Smooth muscle cell (in vitro differentiated cells): ENCODE measurements around the gene AGFG1. TPM values are rescaled to one million over a fixed set of nuclear protein-coding genes. Genes with fewer than 3 reads are reported as not detected.

Experiments
- DNase-seq: peaks from one replicate; lab custom pipeline; 2025; ENCODE audit not compliant: unreplicated experiment; lab: John Stamatoyannopoulos, UW
- H2AFZ ChIP-seq: fragments of 200-600 bp; sonication (generic); 2 replicates; pipeline ENCODE4 v1.6.0; 2016; ENCODE audit warnings: antibody characterized with exemption, low read depth, mild to moderate bottlenecking
- H3F3A ChIP-seq: fragments of 200-600 bp; sonication (generic); 2 replicates; pipeline ENCODE4 v1.6.0; 2017; ENCODE audit warnings: antibody characterized with exemption, low read depth
- H3K27ac ChIP-seq: fragments of 200-600 bp; sonication (generic); 2 replicates; pipeline ENCODE4 v1.5.1; 2016; ENCODE audit warnings: low read depth, mild to moderate bottlenecking
- H3K27me3 ChIP-seq: fragments of 200-600 bp; sonication (generic); 2 replicates; pipeline ENCODE4 v1.6.1; 2016; ENCODE audit warnings: low read depth, mild to moderate bottlenecking
- H3K36me3 ChIP-seq: fragments of 200-600 bp; sonication (generic); 2 replicates; pipeline ENCODE4 v1.5.1; 2016; ENCODE audit warnings: low read depth
- H3K4me1 ChIP-seq: fragments of 200-600 bp; sonication (generic); 2 replicates; pipeline ENCODE4 v1.5.1; 2016; ENCODE audit warnings: low read depth
- H3K4me2 ChIP-seq: fragments of 200-600 bp; sonication (generic); 2 replicates; pipeline ENCODE4 v1.6.0; 2016; ENCODE audit warnings: mild to moderate bottlenecking
- H3K4me3 ChIP-seq: fragments of 200-600 bp; sonication (generic); 2 replicates; pipeline ENCODE4 v1.5.1; 2016; ENCODE audit warnings: mild to moderate bottlenecking
- H3K79me2 ChIP-seq: fragments of 200-600 bp; sonication (generic); 2 replicates; pipeline ENCODE4 v1.6.0; 2016; ENCODE audit warnings: low read depth, mild to moderate bottlenecking
- H3K9ac ChIP-seq: fragments of 200-600 bp; sonication (generic); 2 replicates; pipeline ENCODE4 v1.6.0; 2016; ENCODE audit warnings: low read depth
- H3K9me3 ChIP-seq: fragments of 200-600 bp; sonication (generic); replicated peaks from 2 replicates; pipeline ENCODE4 v1.5.1; 2016; ENCODE audit warnings: low read depth
- H4K20me1 ChIP-seq: fragments of 200-600 bp; sonication (generic); 2 replicates; pipeline ENCODE4 v1.6.0; 2016; ENCODE audit warnings: low read depth
- WGBS: methylation state at CpG from one replicate; pipeline ENCODE4 v1.1.7; 2016; ENCODE audit warnings: low lambda C conversion rate; 5-methylcytosine and 5-hydroxymethylcytosine counted together
- polyA plus RNA-seq: library from polyadenylated mRNA; unstranded; fragments of >200 nt; fragmentation: Nextera tagmentation; extraction: Ambion mirVana; gene quantifications from 2 replicates; pipeline ENCODE4 v1.2.1, GENCODE V29; 2016
- total RNA-seq: library from RNA; depleted of rRNA; stranded (reverse); fragments of >200 nt; gene quantifications from 2 replicates; pipeline ENCODE4 v1.2.3, GENCODE V29; 2014
- TF ChIP-seq, protein P1 (sequence below): fragments of 200-600 bp; sonication (generic); IDR thresholded peaks from 2 replicates; pipeline ENCODE4 v1.5.1; 2017; ENCODE audit warnings: borderline replicate concordance, mild to moderate bottlenecking, antibody characterized with exemption; ENCODE audit not compliant: insufficient read depth, poor library complexity, severe bottlenecking

Gene AGFG1
- total and polyA plus RNA-seq, 2 experiments from 2014 or later: 60.5 to 127 TPM

DNA sequence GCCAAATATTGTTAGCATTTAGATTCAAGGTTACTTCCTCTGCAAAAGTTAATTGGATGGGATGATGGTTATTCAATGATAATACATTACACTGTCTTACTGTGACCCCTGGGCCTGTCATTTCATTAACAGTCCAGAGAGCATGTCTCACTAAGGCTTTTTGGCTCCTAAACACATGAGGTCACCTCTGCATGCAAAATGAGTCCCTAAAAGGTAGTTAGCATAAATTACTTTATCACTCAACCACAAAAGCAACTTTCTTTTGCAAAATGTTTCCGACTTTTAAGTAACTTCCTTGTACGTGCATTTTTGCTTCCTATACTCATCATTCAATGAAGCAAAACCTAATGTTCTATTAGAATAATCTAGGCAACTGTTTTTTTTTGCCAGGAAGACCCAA is 16.8 kb upstream of the AGFG1 start:
- Histone ChIP-seq H3K36me3 (no peaks in the 10 kb centered on the region), H3K79me2 (no peaks in the 10 kb centered on the region), H3K27ac (no peak overlapping the region), H4K20me1 (no peaks in the 10 kb centered on the region), H3F3A (no peaks in the 10 kb centered on the region), H2AFZ (no peak overlapping the region), H3K9ac (no peak overlapping the region), H3K4me1 (no peaks in the 10 kb centered on the region), H3K27me3 (no peaks in the 10 kb centered on the region), H3K4me2 (no peak overlapping the region), H3K9me3 (no peaks in the 10 kb centered on the region), H3K4me3 (no peak overlapping the region)
- TF ChIP-seq, protein P1, sequence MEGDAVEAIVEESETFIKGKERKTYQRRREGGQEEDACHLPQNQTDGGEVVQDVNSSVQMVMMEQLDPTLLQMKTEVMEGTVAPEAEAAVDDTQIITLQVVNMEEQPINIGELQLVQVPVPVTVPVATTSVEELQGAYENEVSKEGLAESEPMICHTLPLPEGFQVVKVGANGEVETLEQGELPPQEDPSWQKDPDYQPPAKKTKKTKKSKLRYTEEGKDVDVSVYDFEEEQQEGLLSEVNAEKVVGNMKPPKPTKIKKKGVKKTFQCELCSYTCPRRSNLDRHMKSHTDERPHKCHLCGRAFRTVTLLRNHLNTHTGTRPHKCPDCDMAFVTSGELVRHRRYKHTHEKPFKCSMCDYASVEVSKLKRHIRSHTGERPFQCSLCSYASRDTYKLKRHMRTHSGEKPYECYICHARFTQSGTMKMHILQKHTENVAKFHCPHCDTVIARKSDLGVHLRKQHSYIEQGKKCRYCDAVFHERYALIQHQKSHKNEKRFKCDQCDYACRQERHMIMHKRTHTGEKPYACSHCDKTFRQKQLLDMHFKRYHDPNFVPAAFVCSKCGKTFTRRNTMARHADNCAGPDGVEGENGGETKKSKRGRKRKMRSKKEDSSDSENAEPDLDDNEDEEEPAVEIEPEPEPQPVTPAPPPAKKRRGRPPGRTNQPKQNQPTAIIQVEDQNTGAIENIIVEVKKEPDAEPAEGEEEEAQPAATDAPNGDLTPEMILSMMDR: no peak
- DNase-seq: no peak
- 42% methylated on average over 2 of the region's 2 CpGs for WGBS

DNA sequence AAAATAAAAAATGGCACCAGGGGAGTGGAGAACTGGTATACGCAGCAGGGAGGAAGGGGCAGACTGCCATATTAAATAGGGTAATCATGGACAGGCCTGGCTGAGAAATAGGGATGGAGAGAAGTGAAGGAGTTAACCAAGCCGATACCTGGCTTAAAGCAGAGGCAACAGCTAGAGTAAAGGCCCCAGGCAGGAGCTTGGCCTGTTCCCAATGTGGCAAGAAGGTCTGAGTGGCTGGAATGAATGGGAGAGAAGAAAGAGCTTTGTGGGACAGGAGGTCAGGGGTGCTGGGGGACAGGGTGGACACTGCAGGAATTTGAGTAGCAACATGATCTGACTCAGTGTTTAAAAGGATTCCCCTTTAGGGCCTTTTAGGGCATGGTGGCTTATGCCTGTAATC is 15.9 kb upstream of the AGFG1 start:
- no peak for DNase-seq
- no peak overlapping the region for H3K4me2 ChIP-seq
- no peak overlapping the region for H3K9ac ChIP-seq
- no peaks in the 10 kb centered on the region for H3K36me3 ChIP-seq
- TF ChIP-seq, protein P1: no peak
- no peak overlapping the region for H3K4me3 ChIP-seq
- H3K9me3 ChIP-seq: no peaks in the 10 kb centered on the region
- H3F3A ChIP-seq: no peaks in the 10 kb centered on the region
- no peaks in the 10 kb centered on the region for H3K79me2 ChIP-seq
- WGBS: 98% methylated on average over 2 of the region's 2 CpGs
- H2AFZ ChIP-seq: no peak overlapping the region
- no peaks in the 10 kb centered on the region for H3K27me3 ChIP-seq
- no peaks in the 10 kb centered on the region for H3K4me1 ChIP-seq
- no peaks in the 10 kb centered on the region for H4K20me1 ChIP-seq
- no peak overlapping the region for H3K27ac ChIP-seq

DNA sequence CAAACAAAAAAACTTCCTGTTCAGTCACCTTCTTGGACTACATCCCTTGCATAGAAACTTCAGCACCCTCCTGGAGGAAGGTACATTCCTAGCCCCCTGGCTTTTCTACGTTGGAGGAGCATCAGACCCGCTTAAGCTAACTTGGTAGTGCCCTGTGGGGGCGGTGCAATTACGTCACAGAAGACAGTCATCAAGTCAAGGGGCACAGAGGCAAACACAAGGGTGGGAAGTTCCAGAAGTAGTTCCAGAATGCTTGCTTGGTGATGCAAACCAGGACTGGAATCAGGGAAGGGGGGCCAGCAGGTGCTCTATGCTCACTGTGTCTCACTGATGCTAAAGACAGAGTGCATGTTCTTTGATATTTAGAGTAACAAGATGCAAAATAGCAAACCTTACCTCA is 15.2 kb upstream of the AGFG1 start:
- Histone ChIP-seq H3K27me3 (no peaks in the 10 kb centered on the region), H3K27ac (no peak overlapping the region), H4K20me1 (no peaks in the 10 kb centered on the region), H3K4me1 (no peaks in the 10 kb centered on the region), H2AFZ (no peak overlapping the region), H3K79me2 (no peaks in the 10 kb centered on the region), H3K9ac (no peak overlapping the region), H3K4me3 (no peak overlapping the region), H3F3A (no peaks in the 10 kb centered on the region), H3K9me3 (no peaks in the 10 kb centered on the region), H3K4me2 (no peak overlapping the region), H3K36me3 (no peaks in the 10 kb centered on the region)
- TF ChIP-seq, protein P1: no peak
- 61% methylated on average over 4 of the region's 4 CpGs for whole genome bisulfite sequencing
- DNase-seq: no peak

DNA sequence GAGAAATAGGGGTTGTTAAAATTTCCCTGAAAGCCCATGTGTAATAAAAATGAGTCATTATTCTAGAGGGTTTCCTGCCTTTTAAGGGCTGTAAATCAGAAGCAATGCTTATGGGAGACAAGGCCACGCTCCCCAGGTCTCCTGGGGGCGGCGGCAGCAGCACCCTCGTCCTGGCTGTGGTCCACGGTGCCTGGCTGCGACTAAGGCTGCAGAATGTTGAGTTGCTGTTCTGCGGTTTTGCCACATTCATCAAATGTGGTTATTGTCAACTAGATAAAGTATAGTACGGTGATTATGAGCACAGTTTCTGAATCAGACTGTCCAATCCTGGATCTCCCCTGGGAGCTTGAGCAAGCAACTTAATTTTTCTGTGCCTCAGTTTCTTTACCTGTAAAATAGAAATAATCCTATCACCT is 11.9 kb upstream of the AGFG1 start:
- no peak for DNase-seq
- Histone ChIP-seq H3K4me1 (no peaks in the 10 kb centered on the region), H3K79me2 (no peaks in the 10 kb centered on the region), H3K27ac (no peak overlapping the region), H3K36me3 (no peaks in the 10 kb centered on the region), H3K4me3 (no peak overlapping the region), H2AFZ (no peak overlapping the region), H3K9me3 (no peaks in the 10 kb centered on the region), H3K27me3 (no peaks in the 10 kb centered on the region), H4K20me1 (no peaks in the 10 kb centered on the region), H3K4me2 (no peak overlapping the region), H3F3A (no peaks in the 10 kb centered on the region), H3K9ac (no peak overlapping the region)
- TF ChIP-seq, protein P1: no peak
- WGBS: 32% methylated on average over 8 of the region's 8 CpGs
